Trophoblast cell (in vitro differentiated cells and primary cell): ENCODE results near the gene LEF1.

ENCODE experiments used
- DNase-seq, 2 donors: peaks; one replicate each; pipeline ENCODE4 v3.0.0-alpha.2; 2016
- H2AFZ ChIP-seq: 2 replicates; pipeline ENCODE4 v1.6.1; 2013; ENCODE audit warnings: low read length, moderate library complexity, mild to moderate bottlenecking; ENCODE audit not compliant: insufficient read depth, poor library complexity
- H2AK5ac ChIP-seq: 2 replicates; pipeline ENCODE4 v1.6.1; 2013; ENCODE audit warnings: mild to moderate bottlenecking, low read length
- H2BK120ac ChIP-seq: 2 replicates; pipeline ENCODE4 v1.6.1; 2013; ENCODE audit warnings: low read length, mild to moderate bottlenecking, moderate library complexity; ENCODE audit not compliant: insufficient read depth, poor library complexity
- H2BK12ac ChIP-seq: 2 replicates; pipeline ENCODE4 v1.6.1; 2013; ENCODE audit warnings: mild to moderate bottlenecking, low read length, moderate library complexity
- H2BK5ac ChIP-seq: 2 replicates; pipeline ENCODE4 v1.6.1; 2013; ENCODE audit warnings: low read length, low read depth, moderate library complexity, mild to moderate bottlenecking; ENCODE audit not compliant: poor library complexity
- H3K14ac ChIP-seq: 2 replicates; pipeline ENCODE4 v1.6.1; 2013; ENCODE audit warnings: mild to moderate bottlenecking, low read length
- H3K18ac ChIP-seq: 2 replicates; pipeline ENCODE4 v1.6.1; 2013; ENCODE audit warnings: mild to moderate bottlenecking, low read length
- H3K23ac ChIP-seq: 2 replicates; pipeline ENCODE4 v1.6.1; 2013; ENCODE audit warnings: low read length
- H3K27ac ChIP-seq: 2 replicates; pipeline ENCODE4 v1.5.1; 2013; ENCODE audit warnings: low read depth, mild to moderate bottlenecking, inconsistent platforms, low read length, moderate library complexity
- H3K27me3 ChIP-seq: 2 replicates; pipeline ENCODE4 v1.6.1; 2013; ENCODE audit warnings: inconsistent platforms, mild to moderate bottlenecking, low read length, moderate library complexity; ENCODE audit not compliant: insufficient read depth
- H3K36me3 ChIP-seq, 2 experiments: 1 replicate in 1 of 2; 2 replicates in 1 of 2; pipeline ENCODE4 v1.6.1; 2013; ENCODE audit warnings: low read length in 2 of 2, mild to moderate bottlenecking in 2 of 2, moderate library complexity in 1 of 2; ENCODE audit not compliant: insufficient read depth in 2 of 2, control insufficient read depth in 1 of 2
- H3K4ac ChIP-seq: 2 replicates; pipeline ENCODE4 v1.6.1; 2013; ENCODE audit warnings: low read depth, mild to moderate bottlenecking, low read length, moderate library complexity
- H3K4me1 ChIP-seq, 2 experiments: 1 replicate in 1 of 2; 2 replicates in 1 of 2; pipeline ENCODE4 v1.6.1; 2013; ENCODE audit warnings: low read length in 2 of 2, mild to moderate bottlenecking in 2 of 2, moderate library complexity in 1 of 2; ENCODE audit not compliant: insufficient read depth in 2 of 2, control insufficient read depth in 1 of 2
- H3K4me2 ChIP-seq: 2 replicates; pipeline ENCODE4 v1.6.1; 2013; ENCODE audit warnings: inconsistent platforms, mild to moderate bottlenecking, low read length, moderate library complexity
- H3K4me3 ChIP-seq: 2 replicates; pipeline ENCODE4 v1.5.1; 2013; ENCODE audit warnings: mild to moderate bottlenecking, low read depth, low read length, inconsistent platforms
- H3K79me1 ChIP-seq: one replicate; pipeline ENCODE4 v1.6.1; 2013; ENCODE audit warnings: low read length
- H3K79me2 ChIP-seq: 2 replicates; pipeline ENCODE4 v1.6.1; 2013; ENCODE audit warnings: low read length, mild to moderate bottlenecking; ENCODE audit not compliant: control insufficient read depth, insufficient read depth, poor library complexity
- H3K9ac ChIP-seq: 2 replicates; pipeline ENCODE4 v1.6.1; 2013; ENCODE audit warnings: mild to moderate bottlenecking, low read length
- H3K9me3 ChIP-seq: 2 replicates; pipeline ENCODE4 v1.6.1; 2013; ENCODE audit warnings: low read depth, mild to moderate bottlenecking, control low read depth, inconsistent platforms, low read length; ENCODE audit not compliant: insufficient read depth
- H4K12ac ChIP-seq: 2 replicates; pipeline ENCODE4 v1.6.1; 2013; ENCODE audit warnings: low read depth, mild to moderate bottlenecking, low read length, moderate library complexity
- H4K8ac ChIP-seq: 2 replicates; pipeline ENCODE4 v1.6.1; 2013; ENCODE audit warnings: low read depth, mild to moderate bottlenecking, low read length, moderate library complexity
- H4K91ac ChIP-seq: one replicate; pipeline ENCODE4 v1.6.1; 2013; ENCODE audit warnings: low read depth, mild to moderate bottlenecking, low read length, moderate library complexity
- WGBS: extraction: QIAGEN DNeasy Blood & Tissue Kit; methylation state at CpG from one replicate; pipeline ENCODE4 v1.1.7; 2013; ENCODE audit warnings: missing lambda C conversion rate; ENCODE audit not compliant: insufficient read length, insufficient coverage; ENCODE audit errors: extremely low coverage; 5-methylcytosine and 5-hydroxymethylcytosine counted together

LEF1 gene

GRCh38 chr4:108107101-108107500, 61.6 kb downstream of the LEF1 start:
- WGBS = no CpG with 5 or more reads among the region's 4 CpGs
- no peak overlapping the region for H2BK120ac ChIP-seq
- no peak overlapping the region for H3K14ac ChIP-seq
- no peak overlapping the region for H4K8ac ChIP-seq
- no peaks in the 10 kb centered on the region for H3K36me3 ChIP-seq
- DNase-seq = no peak
- H3K18ac ChIP-seq = no peak overlapping the region
- no peaks in the 10 kb centered on the region for H3K79me1 ChIP-seq
- H3K4me3 ChIP-seq = no peak overlapping the region
- H4K12ac ChIP-seq = no peak overlapping the region
- no peak overlapping the region for H2BK12ac ChIP-seq
- H3K9me3 ChIP-seq = no peaks in the 10 kb centered on the region
- no peaks in the 10 kb centered on the region for H3K79me2 ChIP-seq
- no peak overlapping the region for H2BK5ac ChIP-seq
- H3K27me3 ChIP-seq = no peaks in the 10 kb centered on the region
- H2AK5ac ChIP-seq = no peak overlapping the region
- H3K4me1 ChIP-seq = no peaks in the 10 kb centered on the region
- no peak overlapping the region for H3K27ac ChIP-seq
- no peak overlapping the region for H3K23ac ChIP-seq
- no peak overlapping the region for H3K4me2 ChIP-seq
- no peak overlapping the region for H2AFZ ChIP-seq
- no peak overlapping the region for H4K91ac ChIP-seq
- H3K9ac ChIP-seq = no peak overlapping the region
- no peak overlapping the region for H3K4ac ChIP-seq

- Histone ChIP-seq H3K9ac (no peak overlapping the region), H3K79me1 (no peaks in the 10 kb centered on the region), H3K4me3 (no peak overlapping the region), H2AK5ac (no peak overlapping the region), H3K79me2 (no peaks in the 10 kb centered on the region), H3K4ac (no peak overlapping the region), H4K91ac (no peak overlapping the region), H2AFZ (no peak overlapping the region), H3K4me2 (no peak overlapping the region), H3K9me3 (no peaks in the 10 kb centered on the region), H3K14ac (no peak overlapping the region), H3K23ac (no peak overlapping the region), H2BK5ac (no peak overlapping the region), H2BK120ac (no peak overlapping the region), H2BK12ac (no peak overlapping the region), H4K12ac (no peak overlapping the region), H4K8ac (no peak overlapping the region), H3K36me3 (no peaks in the 10 kb centered on the region), H3K18ac (no peak overlapping the region), H3K27me3 (no peaks in the 10 kb centered on the region), H3K4me1 (no peaks in the 10 kb centered on the region), H3K27ac (no peak overlapping the region)
- no peak for DNase-seq
- WGBS = no CpG with 5 or more reads among the region's 3 CpGs
Observed at GRCh38 chr4:108106186-108106585, 62.5 kb downstream of the LEF1 start.

- Histone ChIP-seq H3K27ac (no peak overlapping the region), H4K91ac (no peak overlapping the region), H3K4me2 (no peak overlapping the region), H3K14ac (no peak overlapping the region), H3K9me3 (no peaks in the 10 kb centered on the region), H3K9ac (no peak overlapping the region), H2BK120ac (no peak overlapping the region), H2BK12ac (no peak overlapping the region), H2AFZ (no peak overlapping the region), H2BK5ac (no peak overlapping the region), H3K4ac (no peak overlapping the region), H3K36me3 (no peaks in the 10 kb centered on the region), H3K18ac (no peak overlapping the region), H4K8ac (no peak overlapping the region), H3K4me1 (no peaks in the 10 kb centered on the region), H3K79me1 (no peaks in the 10 kb centered on the region), H2AK5ac (no peak overlapping the region), H4K12ac (no peak overlapping the region), H3K27me3 (no peaks in the 10 kb centered on the region), H3K79me2 (no peaks in the 10 kb centered on the region), H3K4me3 (no peak overlapping the region), H3K23ac (no peak overlapping the region)
- no peak for DNase-seq
- WGBS = 100% methylated on average over 2 of the region's 5 CpGs
Observed at GRCh38 chr4:108103099-108103862, 65.5 kb downstream of the LEF1 start.

- H2BK120ac ChIP-seq = no peak overlapping the region
- H3K4me2 ChIP-seq = no peak overlapping the region
- H3K79me1 ChIP-seq = no peaks in the 10 kb centered on the region
- no peak overlapping the region for H2BK5ac ChIP-seq
- H3K23ac ChIP-seq = no peak overlapping the region
- DNase-seq = no peak
- no peak overlapping the region for H3K9ac ChIP-seq
- H3K14ac ChIP-seq = no peak overlapping the region
- no peaks in the 10 kb centered on the region for H3K4me1 ChIP-seq
- H3K27ac ChIP-seq = no peak overlapping the region
- no peak overlapping the region for H2BK12ac ChIP-seq
- H3K18ac ChIP-seq = no peak overlapping the region
- no peak overlapping the region for H3K4me3 ChIP-seq
- H4K8ac ChIP-seq = no peak overlapping the region
- no peaks in the 10 kb centered on the region for H3K79me2 ChIP-seq
- no peak overlapping the region for H2AFZ ChIP-seq
- H3K27me3 ChIP-seq = no peaks in the 10 kb centered on the region
- no CpG with 5 or more reads among the region's 1 CpG for WGBS
- no peak overlapping the region for H3K4ac ChIP-seq
- no peak overlapping the region for H4K91ac ChIP-seq
- H2AK5ac ChIP-seq = no peak overlapping the region
- H3K36me3 ChIP-seq = no peaks in the 10 kb centered on the region
- H4K12ac ChIP-seq = no peak overlapping the region
- no peaks in the 10 kb centered on the region for H3K9me3 ChIP-seq
Observed at GRCh38 chr4:108100827-108101226, 67.9 kb downstream of the LEF1 start.
